HEK293 (cell line): Measurements from ENCODE around the gene CHST12.
"Not testable (repeated sequence)": the region's sequence is repeated elsewhere in the genome, so short reads cannot be mapped to it uniquely, and the experiment has no call there.

Experiments
- CTCF ChIA-PET: fragments of 350-600 bp; formaldehyde crosslinking; extraction: SDS; loops from one replicate; lab custom pipeline; 2021; ENCODE audit warnings: antibody characterized with exemption; lab: Yijun Ruan, JAX
- POLR2A ChIA-PET: fragments of 300-600 bp; formaldehyde crosslinking; extraction: SDS; loops from one replicate; lab custom pipeline; 2020; ENCODE audit warnings: antibody characterized with exemption, inconsistent platforms; lab: Yijun Ruan, JAX
- H3K27ac ChIP-seq: fragments of 200-500 bp; sonication (Bioruptor generic); 2 replicates; pipeline ENCODE4 v1.5.1; 2014; ENCODE audit warnings: low read depth, low read length, control low read depth, inconsistent platforms; ENCODE audit errors: extremely low read depth
- H3K36me3 ChIP-seq, 2 experiments: fragments of 200-500 bp in 1 of 2; sonication (Bioruptor generic) in 1 of 2; 1 replicate in 1 of 2; 2 replicates in 1 of 2; pipeline ENCODE4 v1.5.1; 2014 to 2017; ENCODE audit warnings: inconsistent platforms in 2 of 2, low read length in 2 of 2; ENCODE audit not compliant: control insufficient read depth in 2 of 2, insufficient read depth in 1 of 2
- H3K4me1 ChIP-seq: fragments of 200-500 bp; sonication (Bioruptor generic); 2 replicates; pipeline ENCODE4 v1.5.1; 2014; ENCODE audit warnings: mild to moderate bottlenecking, low read length, inconsistent platforms; ENCODE audit not compliant: control insufficient read depth, insufficient read depth
- H3K4me3 ChIP-seq: 2 replicates; pipeline ENCODE4 v1.5.1; 2011; ENCODE audit warnings: low read depth, mild to moderate bottlenecking, control low read depth, low read length, moderate library complexity
- H3K9me3 ChIP-seq: fragments of 200-500 bp; sonication (Bioruptor generic); 2 replicates; pipeline ENCODE4 v1.5.1; 2014; ENCODE audit warnings: low read depth, low read length, inconsistent platforms; ENCODE audit not compliant: control insufficient read depth, insufficient read depth
- HOXA7 ChIP-seq: sonication (generic); formaldehyde crosslinking; IDR thresholded peaks from 2 replicates; pipeline ENCODE4 v1.8.1; 2022; ENCODE audit warnings: missing genetic modification reagents, borderline replicate concordance
- SALL2 ChIP-seq: fragments of 450-650 bp; formaldehyde crosslinking; IDR thresholded peaks from 2 replicates; pipeline ENCODE4 v1.5.0; 2017; ENCODE audit warnings: missing biosample characterization, mild to moderate bottlenecking, missing genetic modification characterization, borderline replicate concordance
- SP2 ChIP-seq: fragments of 450-650 bp; formaldehyde crosslinking; IDR thresholded peaks from 2 replicates; pipeline ENCODE4 v1.5.1; 2016; ENCODE audit warnings: missing biosample characterization, missing genetic modification characterization
- YY1 ChIP-seq: fragments of 450-650 bp; formaldehyde crosslinking; IDR thresholded peaks from 2 replicates; pipeline ENCODE4 v1.5.1; 2018; ENCODE audit warnings: missing biosample characterization, missing genetic modification characterization
- ZBTB26 ChIP-seq: fragments of 450-650 bp; formaldehyde crosslinking; optimal IDR thresholded peaks from 2 replicates; pipeline ENCODE3; 2016; ENCODE audit warnings: missing biosample characterization, mild to moderate bottlenecking, missing genetic modification characterization
- ZNF114 ChIP-seq: fragments of 450-650 bp; formaldehyde crosslinking; IDR thresholded peaks from 2 replicates; pipeline ENCODE4 v1.5.0; 2017; ENCODE audit warnings: missing biosample characterization, missing genetic modification characterization
- ZNF121 ChIP-seq: fragments of 450-650 bp; formaldehyde crosslinking; IDR thresholded peaks from 2 replicates; pipeline ENCODE4 v1.5.1; 2016; ENCODE audit warnings: missing biosample characterization, missing genetic modification characterization
- ZNF133 ChIP-seq: fragments of 450-650 bp; formaldehyde crosslinking; IDR thresholded peaks from 2 replicates; pipeline ENCODE4 v1.5.1; 2016; ENCODE audit warnings: missing biosample characterization, missing genetic modification characterization
- ZNF148 ChIP-seq: fragments of 450-650 bp; formaldehyde crosslinking; IDR thresholded peaks from 2 replicates; pipeline ENCODE4 v1.5.0; 2017; ENCODE audit warnings: missing biosample characterization, missing genetic modification characterization, borderline replicate concordance
- ZNF626 ChIP-seq: fragments of 450-650 bp; sonication (Bioruptor Pico); formaldehyde crosslinking; IDR thresholded peaks from 2 replicates; pipeline ENCODE4 v1.5.1; 2018; ENCODE audit warnings: missing biosample characterization, missing genetic modification characterization, inconsistent platforms
- ZNF639 ChIP-seq: fragments of 450-650 bp; formaldehyde crosslinking; IDR thresholded peaks from 2 replicates; pipeline ENCODE4 v1.5.1; 2016; ENCODE audit warnings: missing biosample characterization, missing genetic modification characterization
- ZNF660 ChIP-seq: fragments of 450-650 bp; IDR thresholded peaks from 2 replicates; pipeline ENCODE4 v1.5.1; 2018; ENCODE audit warnings: missing biosample characterization, mild to moderate bottlenecking, missing genetic modification characterization
- ZNF830 ChIP-seq: fragments of 450-650 bp; IDR thresholded peaks from 2 replicates; pipeline ENCODE4 v1.5.0; 2018; ENCODE audit warnings: missing biosample characterization, missing genetic modification characterization, low read depth, mild to moderate bottlenecking, moderate library complexity
- ZSCAN30 ChIP-seq: fragments of 450-650 bp; IDR thresholded peaks from 2 replicates; pipeline ENCODE4 v1.5.1; 2018; ENCODE audit warnings: missing biosample characterization, mild to moderate bottlenecking, missing genetic modification characterization, moderate library complexity
- TF ChIP-seq, protein P1 (sequence below): fragments of 450-650 bp; formaldehyde crosslinking; IDR thresholded peaks from 2 replicates; pipeline ENCODE4 v1.5.1; 2016; ENCODE audit warnings: missing biosample characterization, missing genetic modification characterization, borderline replicate concordance
- TF ChIP-seq, protein P2 (sequence below): fragments of 450-650 bp; formaldehyde crosslinking; IDR thresholded peaks from 2 replicates; pipeline ENCODE4 v1.5.1; 2016; ENCODE audit warnings: missing biosample characterization, missing genetic modification characterization

Gene CHST12

GRCh38 chr7:2452643-2453270 lies 49.3 kb downstream of the CHST12 start (continued):
- TF ChIP-seq, protein P1, sequence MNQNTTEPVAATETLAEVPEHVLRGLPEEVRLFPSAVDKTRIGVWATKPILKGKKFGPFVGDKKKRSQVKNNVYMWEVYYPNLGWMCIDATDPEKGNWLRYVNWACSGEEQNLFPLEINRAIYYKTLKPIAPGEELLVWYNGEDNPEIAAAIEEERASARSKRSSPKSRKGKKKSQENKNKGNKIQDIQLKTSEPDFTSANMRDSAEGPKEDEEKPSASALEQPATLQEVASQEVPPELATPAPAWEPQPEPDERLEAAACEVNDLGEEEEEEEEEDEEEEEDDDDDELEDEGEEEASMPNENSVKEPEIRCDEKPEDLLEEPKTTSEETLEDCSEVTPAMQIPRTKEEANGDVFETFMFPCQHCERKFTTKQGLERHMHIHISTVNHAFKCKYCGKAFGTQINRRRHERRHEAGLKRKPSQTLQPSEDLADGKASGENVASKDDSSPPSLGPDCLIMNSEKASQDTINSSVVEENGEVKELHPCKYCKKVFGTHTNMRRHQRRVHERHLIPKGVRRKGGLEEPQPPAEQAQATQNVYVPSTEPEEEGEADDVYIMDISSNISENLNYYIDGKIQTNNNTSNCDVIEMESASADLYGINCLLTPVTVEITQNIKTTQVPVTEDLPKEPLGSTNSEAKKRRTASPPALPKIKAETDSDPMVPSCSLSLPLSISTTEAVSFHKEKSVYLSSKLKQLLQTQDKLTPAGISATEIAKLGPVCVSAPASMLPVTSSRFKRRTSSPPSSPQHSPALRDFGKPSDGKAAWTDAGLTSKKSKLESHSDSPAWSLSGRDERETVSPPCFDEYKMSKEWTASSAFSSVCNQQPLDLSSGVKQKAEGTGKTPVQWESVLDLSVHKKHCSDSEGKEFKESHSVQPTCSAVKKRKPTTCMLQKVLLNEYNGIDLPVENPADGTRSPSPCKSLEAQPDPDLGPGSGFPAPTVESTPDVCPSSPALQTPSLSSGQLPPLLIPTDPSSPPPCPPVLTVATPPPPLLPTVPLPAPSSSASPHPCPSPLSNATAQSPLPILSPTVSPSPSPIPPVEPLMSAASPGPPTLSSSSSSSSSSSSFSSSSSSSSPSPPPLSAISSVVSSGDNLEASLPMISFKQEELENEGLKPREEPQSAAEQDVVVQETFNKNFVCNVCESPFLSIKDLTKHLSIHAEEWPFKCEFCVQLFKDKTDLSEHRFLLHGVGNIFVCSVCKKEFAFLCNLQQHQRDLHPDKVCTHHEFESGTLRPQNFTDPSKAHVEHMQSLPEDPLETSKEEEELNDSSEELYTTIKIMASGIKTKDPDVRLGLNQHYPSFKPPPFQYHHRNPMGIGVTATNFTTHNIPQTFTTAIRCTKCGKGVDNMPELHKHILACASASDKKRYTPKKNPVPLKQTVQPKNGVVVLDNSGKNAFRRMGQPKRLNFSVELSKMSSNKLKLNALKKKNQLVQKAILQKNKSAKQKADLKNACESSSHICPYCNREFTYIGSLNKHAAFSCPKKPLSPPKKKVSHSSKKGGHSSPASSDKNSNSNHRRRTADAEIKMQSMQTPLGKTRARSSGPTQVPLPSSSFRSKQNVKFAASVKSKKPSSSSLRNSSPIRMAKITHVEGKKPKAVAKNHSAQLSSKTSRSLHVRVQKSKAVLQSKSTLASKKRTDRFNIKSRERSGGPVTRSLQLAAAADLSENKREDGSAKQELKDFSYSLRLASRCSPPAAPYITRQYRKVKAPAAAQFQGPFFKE (tag by site-specific recombination), result no peak
- TF ChIP-seq SP2 (tag by site-specific recombination) (no peak), ZNF133 (tag by site-specific recombination) (no peak), ZNF114 (tag by site-specific recombination) (no peak), ZNF639 (tag by site-specific recombination) (no peak), ZNF148 (tag by site-specific recombination) (no peak)

DNA sequence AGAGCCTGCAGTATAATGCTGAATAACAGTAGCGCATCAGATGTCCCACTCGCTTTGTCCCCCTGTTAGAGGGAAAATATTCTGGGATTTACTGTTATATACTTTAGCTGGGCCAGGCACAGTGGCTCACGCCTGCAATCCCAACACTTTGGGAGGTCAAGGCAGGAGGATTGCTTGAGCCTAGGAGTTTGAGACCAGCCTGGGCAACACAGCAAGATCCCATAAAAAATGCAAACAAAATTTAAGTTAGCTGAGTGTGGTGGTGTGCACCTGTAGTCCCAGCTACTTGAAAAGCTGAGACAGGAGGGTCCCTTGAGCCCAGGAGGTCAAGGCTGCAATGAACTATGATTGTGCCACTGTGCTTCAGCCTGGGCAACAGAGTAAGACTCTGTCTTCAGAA lies 50.4 kb downstream of the CHST12 start:
- H3K27ac ChIP-seq, H3K36me3 ChIP-seq, H3K9me3 ChIP-seq, H3K4me3 ChIP-seq, H3K4me1 ChIP-seq, POLR2A ChIA-PET: not testable (repeated sequence)
- 0 out of 2 replicates have a peak, but pooled peaks have one; percentile 25 for TF ChIP-seq ZNF121 (tag by site-specific recombination)
- CTCF ChIA-PET, result interaction anchor here (0.6 to 5.5 kb wide), 4 partner anchors 14 to 758 kb away, joined by 3 to 106 read pairs (median 6); no protein-coding TSS in a partner anchor

- ChIA-PET CTCF (interaction anchor here (0.7 kb wide), 1 partner anchor 10 kb away, joined by 4 read pairs; no protein-coding TSS in a partner anchor), POLR2A (no interaction called here)
- no peak overlapping the region for H3K4me3 ChIP-seq
- H3K36me3 ChIP-seq, result no peaks in the 10 kb centered on the region
- no peaks in the 10 kb centered on the region for H3K9me3 ChIP-seq
- no peaks in the 10 kb centered on the region for H3K4me1 ChIP-seq
- H3K27ac ChIP-seq, result no peak overlapping the region
- TF ChIP-seq ZNF626 (tag by site-specific recombination), result no peak
- TF ChIP-seq ZSCAN30 (tag by site-specific recombination), result no peak
- no peak for TF ChIP-seq ZNF830 (tag by site-specific recombination)
- no peak for TF ChIP-seq HOXA7
- no peak for TF ChIP-seq SALL2 (tag by site-specific recombination)
- TF ChIP-seq ZNF660 (tag by site-specific recombination), result no peak
- TF ChIP-seq, protein P2, sequence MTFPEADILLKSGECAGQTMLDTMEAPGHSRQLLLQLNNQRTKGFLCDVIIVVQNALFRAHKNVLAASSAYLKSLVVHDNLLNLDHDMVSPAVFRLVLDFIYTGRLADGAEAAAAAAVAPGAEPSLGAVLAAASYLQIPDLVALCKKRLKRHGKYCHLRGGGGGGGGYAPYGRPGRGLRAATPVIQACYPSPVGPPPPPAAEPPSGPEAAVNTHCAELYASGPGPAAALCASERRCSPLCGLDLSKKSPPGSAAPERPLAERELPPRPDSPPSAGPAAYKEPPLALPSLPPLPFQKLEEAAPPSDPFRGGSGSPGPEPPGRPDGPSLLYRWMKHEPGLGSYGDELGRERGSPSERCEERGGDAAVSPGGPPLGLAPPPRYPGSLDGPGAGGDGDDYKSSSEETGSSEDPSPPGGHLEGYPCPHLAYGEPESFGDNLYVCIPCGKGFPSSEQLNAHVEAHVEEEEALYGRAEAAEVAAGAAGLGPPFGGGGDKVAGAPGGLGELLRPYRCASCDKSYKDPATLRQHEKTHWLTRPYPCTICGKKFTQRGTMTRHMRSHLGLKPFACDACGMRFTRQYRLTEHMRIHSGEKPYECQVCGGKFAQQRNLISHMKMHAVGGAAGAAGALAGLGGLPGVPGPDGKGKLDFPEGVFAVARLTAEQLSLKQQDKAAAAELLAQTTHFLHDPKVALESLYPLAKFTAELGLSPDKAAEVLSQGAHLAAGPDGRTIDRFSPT, result no peak
- no peak for TF ChIP-seq ZBTB26 (tag by site-specific recombination)
- TF ChIP-seq YY1 (tag by site-specific recombination), result no peak
Observed at GRCh38 chr7:2459674-2460073, 56.3 kb downstream of the CHST12 start.
